ENCODE data around the gene ADM5. TPM values are rescaled to one million over a fixed set of nuclear protein-coding genes. Genes with fewer than 3 reads are reported as not detected.

ADM5 gene
- polyA plus RNA-seq (6.7 and 7.2 TPM in 2 replicates), polyA minus RNA-seq (0.93 and 2.4 TPM in 2 replicates)

- Histone ChIP-seq H3K4me3 (ENCODE audit: low read length) (peak within 1 kb of the TSS; percentile 71), H3K4me2 (ENCODE audit: low read length) (peak within 1 kb of the TSS; percentile 68), H3K27ac (ENCODE audit: low read length) (peak within 1 kb of the TSS; percentile 99), H3K9me2 (ENCODE audit: insufficient read depth, low read length) (no peaks in the 10 kb centered on the region), H3F3A (ENCODE audit: insufficient read depth, low read length, poor library complexity, severe bottlenecking) (no peaks in the 10 kb centered on the region), H3K36me3 (ENCODE audit: insufficient read depth, low read length) (no peaks in the 10 kb centered on the region), H4K20me1 (ENCODE audit: insufficient read depth) (no peaks in the 10 kb centered on the region), H3K9me3 (ENCODE audit: low read length) (no peaks in the 10 kb centered on the region), H3K27me3 (ENCODE audit: insufficient read depth, low read depth, low read length) (no peaks in the 10 kb centered on the region), H2AFZ (ENCODE audit: low read depth, low read length) (no peak within 1 kb of the TSS), H3K9ac (ENCODE audit: low read length) (peak within 1 kb of the TSS; percentile 98), H3K79me2 (replicated peaks; ENCODE audit: insufficient read depth, low read length) (peaks cover 21% of the 10 kb centered on the region)
- TF ChIP-seq RAD21 (conservative IDR thresholded peaks at IDR 0.05) = peak; percentile 55
- peak; percentile 60 for TF ChIP-seq SMC3 (conservative IDR thresholded peaks at IDR 0.05; ENCODE audit: poor library complexity)
- peak; percentile 80 for TF ChIP-seq CTCF (IDR thresholded peaks at IDR 0.05; ENCODE audit: poor library complexity, severe bottlenecking)
- TF ChIP-seq POLR2AphosphoS5 (IDR thresholded peaks at IDR 0.05) = no peak
- no peak for TF ChIP-seq REST (IDR thresholded peaks at IDR 0.05; ENCODE audit: borderline replicate concordance)
- TF ChIP-seq EZH2 (IDR thresholded peaks at IDR 0.05; ENCODE audit: borderline replicate concordance, insufficient read depth, low read length, poor library complexity, severe bottlenecking) = no peak
- TF ChIP-seq MXI1 (conservative IDR thresholded peaks at IDR 0.05; ENCODE audit: poor library complexity, severe bottlenecking) = no peak
- TF ChIP-seq TAF1 (IDR thresholded peaks at IDR 0.05; ENCODE audit: low read depth) = no peak
- TF ChIP-seq EP300 (conservative IDR thresholded peaks at IDR 0.05; ENCODE audit: poor library complexity, severe bottlenecking) = no peak
These were observed at the start of gene ADM5 for GRCh38 chr19:49689133-49690078. Gene ADM5 (plus strand): TSS chr19:49689594. CDS start chr19:49689838, 244 bp downstream.

- H4K20me1 ChIP-seq (ENCODE audit: insufficient read depth) = no peaks in the 10 kb centered on the region
These were observed 49.1 kb upstream of the ADM5 start, which contains the start of gene RRAS for GRCh38 chr19:49640113-49640898. Gene RRAS (minus strand): TSS chr19:49640143. CDS start chr19:49640098, 45 bp downstream.

More at GRCh38 chr19:49640113-49640898, 49.1 kb upstream of the ADM5 start, which contains the start of gene RRAS:
- Histone ChIP-seq H3K9ac (ENCODE audit: low read length) (peak within 1 kb of the TSS; percentile 69), H3K36me3 (ENCODE audit: insufficient read depth, low read length) (no peaks in the 10 kb centered on the region), H3K27me3 (ENCODE audit: insufficient read depth, low read depth, low read length) (no peaks in the 10 kb centered on the region), H3K79me2 (replicated peaks; ENCODE audit: insufficient read depth, low read length) (peaks cover 25% of the 10 kb centered on the region), H2AFZ (ENCODE audit: low read depth, low read length) (peak within 1 kb of the TSS; percentile 67), H3K4me3 (ENCODE audit: low read length) (peak within 1 kb of the TSS; percentile 76), H3K27ac (ENCODE audit: low read length) (peak within 1 kb of the TSS; percentile 67), H3K9me3 (ENCODE audit: low read length) (no peaks in the 10 kb centered on the region), H3F3A (ENCODE audit: insufficient read depth, low read length, poor library complexity, severe bottlenecking) (peaks cover 5% of the 10 kb centered on the region), H3K4me2 (ENCODE audit: low read length) (peak within 1 kb of the TSS; percentile 87), H3K9me2 (ENCODE audit: insufficient read depth, low read length) (no peaks in the 10 kb centered on the region)
- TF ChIP-seq MXI1 (conservative IDR thresholded peaks at IDR 0.05; ENCODE audit: poor library complexity, severe bottlenecking) = peak; percentile 74
- peak; percentile 52 for TF ChIP-seq POLR2AphosphoS5 (IDR thresholded peaks at IDR 0.05)
- no peak for TF ChIP-seq REST (IDR thresholded peaks at IDR 0.05; ENCODE audit: borderline replicate concordance)
- no peak for TF ChIP-seq RAD21 (conservative IDR thresholded peaks at IDR 0.05)
- TF ChIP-seq EP300 (conservative IDR thresholded peaks at IDR 0.05; ENCODE audit: poor library complexity, severe bottlenecking) = no peak
- TF ChIP-seq CTCF (IDR thresholded peaks at IDR 0.05; ENCODE audit: poor library complexity, severe bottlenecking) = no peak
- no peak for TF ChIP-seq EZH2 (IDR thresholded peaks at IDR 0.05; ENCODE audit: borderline replicate concordance, insufficient read depth, low read length, poor library complexity, severe bottlenecking)

Data from neural cell (in vitro differentiated cells).